ENCODE measurements around the gene KCNMA1.

DNA sequence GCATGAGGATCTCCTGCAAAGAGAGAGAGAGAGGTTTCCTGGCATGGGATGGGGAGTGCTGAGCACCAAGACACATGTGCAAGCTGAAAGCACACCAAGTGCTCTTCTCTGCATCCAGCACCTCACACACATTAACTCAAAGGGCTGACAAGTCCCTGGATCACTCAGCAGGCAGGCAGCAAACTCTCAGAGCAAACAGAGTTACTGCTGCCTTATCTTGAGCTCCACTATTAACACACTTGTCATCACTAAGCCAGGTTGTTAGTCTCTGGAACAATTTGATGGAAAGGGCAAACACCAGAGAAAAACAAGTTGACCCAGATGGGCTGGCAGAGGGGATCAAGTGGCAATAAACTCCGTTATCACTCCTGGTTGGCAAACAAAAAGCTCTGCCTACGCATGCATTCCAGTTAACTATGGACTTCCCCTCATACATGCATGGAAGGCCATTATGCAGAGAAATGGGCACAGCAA is 349.9 kb downstream of the KCNMA1 start:
- TF ChIP-seq, protein P1, sequence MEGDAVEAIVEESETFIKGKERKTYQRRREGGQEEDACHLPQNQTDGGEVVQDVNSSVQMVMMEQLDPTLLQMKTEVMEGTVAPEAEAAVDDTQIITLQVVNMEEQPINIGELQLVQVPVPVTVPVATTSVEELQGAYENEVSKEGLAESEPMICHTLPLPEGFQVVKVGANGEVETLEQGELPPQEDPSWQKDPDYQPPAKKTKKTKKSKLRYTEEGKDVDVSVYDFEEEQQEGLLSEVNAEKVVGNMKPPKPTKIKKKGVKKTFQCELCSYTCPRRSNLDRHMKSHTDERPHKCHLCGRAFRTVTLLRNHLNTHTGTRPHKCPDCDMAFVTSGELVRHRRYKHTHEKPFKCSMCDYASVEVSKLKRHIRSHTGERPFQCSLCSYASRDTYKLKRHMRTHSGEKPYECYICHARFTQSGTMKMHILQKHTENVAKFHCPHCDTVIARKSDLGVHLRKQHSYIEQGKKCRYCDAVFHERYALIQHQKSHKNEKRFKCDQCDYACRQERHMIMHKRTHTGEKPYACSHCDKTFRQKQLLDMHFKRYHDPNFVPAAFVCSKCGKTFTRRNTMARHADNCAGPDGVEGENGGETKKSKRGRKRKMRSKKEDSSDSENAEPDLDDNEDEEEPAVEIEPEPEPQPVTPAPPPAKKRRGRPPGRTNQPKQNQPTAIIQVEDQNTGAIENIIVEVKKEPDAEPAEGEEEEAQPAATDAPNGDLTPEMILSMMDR (IDR thresholded peaks at IDR 0.05), result no peak
- TF ChIP-seq POLR2A (IDR thresholded peaks at IDR 0.05), result no peak
- no peak for TF ChIP-seq POLR2AphosphoS5 (IDR thresholded peaks at IDR 0.05; ENCODE audit: insufficient read depth in 1 of 2, low read depth in 1 of 2)

All from vagina (tissue), 2 donors.